ENCODE measurements around the gene FBXO9.

DNA sequence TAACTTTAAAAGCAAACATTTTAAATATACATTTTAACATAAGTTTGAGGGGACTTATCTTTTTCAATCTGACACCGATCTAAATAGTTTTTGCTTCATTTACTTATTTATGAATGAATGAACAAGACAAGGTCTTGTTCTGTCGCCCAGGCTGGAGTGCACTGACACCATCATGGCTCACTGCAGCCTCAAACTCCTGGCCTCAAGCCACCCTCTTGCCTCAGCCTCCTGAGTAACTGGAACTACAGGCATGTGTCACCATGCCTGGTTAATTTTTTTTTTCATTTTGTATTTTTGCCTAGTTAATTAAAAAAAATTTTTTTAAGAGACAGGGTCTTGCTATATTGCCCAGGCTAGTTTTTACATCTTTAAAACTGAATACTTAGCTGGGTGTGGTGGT is 25.4 kb downstream of the FBXO9 start:
- TF ChIP-seq, protein P1, sequence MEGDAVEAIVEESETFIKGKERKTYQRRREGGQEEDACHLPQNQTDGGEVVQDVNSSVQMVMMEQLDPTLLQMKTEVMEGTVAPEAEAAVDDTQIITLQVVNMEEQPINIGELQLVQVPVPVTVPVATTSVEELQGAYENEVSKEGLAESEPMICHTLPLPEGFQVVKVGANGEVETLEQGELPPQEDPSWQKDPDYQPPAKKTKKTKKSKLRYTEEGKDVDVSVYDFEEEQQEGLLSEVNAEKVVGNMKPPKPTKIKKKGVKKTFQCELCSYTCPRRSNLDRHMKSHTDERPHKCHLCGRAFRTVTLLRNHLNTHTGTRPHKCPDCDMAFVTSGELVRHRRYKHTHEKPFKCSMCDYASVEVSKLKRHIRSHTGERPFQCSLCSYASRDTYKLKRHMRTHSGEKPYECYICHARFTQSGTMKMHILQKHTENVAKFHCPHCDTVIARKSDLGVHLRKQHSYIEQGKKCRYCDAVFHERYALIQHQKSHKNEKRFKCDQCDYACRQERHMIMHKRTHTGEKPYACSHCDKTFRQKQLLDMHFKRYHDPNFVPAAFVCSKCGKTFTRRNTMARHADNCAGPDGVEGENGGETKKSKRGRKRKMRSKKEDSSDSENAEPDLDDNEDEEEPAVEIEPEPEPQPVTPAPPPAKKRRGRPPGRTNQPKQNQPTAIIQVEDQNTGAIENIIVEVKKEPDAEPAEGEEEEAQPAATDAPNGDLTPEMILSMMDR (conservative IDR thresholded peaks at IDR 0.05): no peak
- no peak for TF ChIP-seq ZFX (IDR thresholded peaks at IDR 0.05)
